Bronchus fibroblast of lung (primary cell): ENCODE measurements around the gene HEATR5A. TPM values are rescaled to one million over a fixed set of nuclear protein-coding genes. Genes with fewer than 3 reads are reported as not detected.

Experiments
- total RNA-seq: library from RNA; depleted of rRNA; stranded (reverse); fragments of >200 nt; gene quantifications from 2 replicates; pipeline ENCODE4 v1.2.3, GENCODE V29; 2015

HEATR5A gene
- total RNA-seq, result 12.2 and 14.5 TPM in 2 replicates

DNA sequence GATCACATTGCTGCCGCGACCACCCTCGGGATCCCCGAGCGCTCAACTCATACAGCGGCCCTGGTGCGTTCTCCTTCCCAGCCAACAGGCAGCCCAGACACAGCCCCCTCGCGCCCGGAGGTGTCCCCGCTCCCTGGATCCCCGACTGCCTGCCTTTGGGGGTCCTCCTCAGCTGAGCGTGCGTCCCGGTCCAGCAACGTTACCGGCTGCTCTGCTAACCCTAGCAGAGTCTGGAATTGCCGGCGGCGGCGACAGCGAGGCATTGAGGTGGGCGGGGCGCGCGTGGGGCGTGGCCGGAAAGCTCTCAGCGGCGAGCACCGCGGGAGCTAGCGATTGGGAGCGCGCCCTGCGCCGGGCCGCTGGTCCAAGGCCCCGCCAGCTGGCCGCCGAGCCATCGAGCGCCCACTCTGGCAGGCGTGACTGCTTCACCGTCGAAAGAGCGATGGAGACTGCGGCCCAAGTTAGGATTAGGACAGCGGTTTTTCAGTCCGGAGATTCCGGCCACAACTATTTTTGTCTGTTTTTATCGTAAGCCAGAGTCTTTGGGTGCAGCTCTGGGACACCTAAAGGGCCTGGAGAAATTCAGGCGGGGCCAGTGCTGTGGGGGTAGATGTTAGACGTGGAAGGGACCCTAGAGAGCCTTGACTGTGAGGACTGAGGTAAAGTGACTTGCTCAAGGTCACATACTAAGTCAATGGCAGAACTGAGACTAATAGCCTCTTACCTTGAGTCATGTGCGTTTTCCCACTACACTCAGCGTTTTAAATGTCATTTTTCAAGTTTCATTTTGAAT, at the start of gene HEATR5A:
Gene HEATR5A (minus strand): TSS at position 232 of the 793 bp plus-strand sequence. CDS start 17,575 bp downstream, outside the sequence.

DNA sequence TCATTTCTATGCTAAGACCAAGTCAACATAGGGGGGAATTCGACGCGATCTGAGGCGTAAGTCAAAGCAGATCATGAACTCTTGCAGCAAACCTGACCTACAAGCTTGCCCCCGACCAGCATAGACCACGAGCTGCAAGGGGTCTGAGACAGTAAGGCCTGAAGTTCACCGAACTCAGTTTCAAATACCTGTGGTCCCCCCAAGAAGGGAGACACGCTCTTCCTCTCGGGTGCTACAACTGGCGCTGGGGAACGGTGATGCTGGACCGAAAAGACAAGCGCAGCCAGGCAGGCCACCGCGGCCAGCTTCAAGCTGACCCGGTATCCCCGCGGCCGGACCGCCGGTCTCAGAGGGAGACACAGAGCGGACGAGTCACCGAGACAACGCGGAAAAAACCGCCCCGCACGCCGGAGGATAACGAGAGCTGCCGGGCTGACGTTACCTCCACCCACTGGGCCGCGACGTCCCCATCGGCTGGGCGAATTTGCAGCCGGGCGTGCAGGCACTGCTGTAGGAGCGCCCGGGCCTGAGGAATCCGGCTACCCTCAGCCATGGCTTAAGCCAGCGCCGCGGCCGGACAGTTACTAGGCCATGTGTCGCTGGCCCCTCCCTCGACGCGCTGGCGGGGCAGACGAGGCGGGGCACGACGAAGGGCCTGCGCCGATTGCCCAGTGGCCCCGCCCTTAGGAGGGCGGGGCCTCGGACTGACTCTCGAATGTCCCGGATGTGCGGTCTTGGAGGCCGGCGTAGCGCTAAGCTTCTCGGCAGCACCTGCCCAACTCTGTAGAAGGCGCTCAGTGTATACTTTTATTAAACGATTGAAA, 36.7 kb upstream of the HEATR5A start, which contains the start of gene DTD2:
Gene DTD2 (minus strand): TSS at position 666 of the 824 bp plus-strand sequence. CDS start 113 bp downstream, at position 553.

Other genes with a start within 250 kb of the HEATR5A start
- 46.8 and 62.5 TPM in 2 replicates for gene HECTD1, start 212.8 kb downstream of the HEATR5A start, total RNA-seq
- gene DTD2, start 37.0 kb upstream of the HEATR5A start, total RNA-seq, result 31.2 and 35.6 TPM in 2 replicates
- gene GPR33, start 67.5 kb upstream of the HEATR5A start, total RNA-seq, result not detected in 2 replicates
- 10.4 and 11.1 TPM in 2 replicates for gene NUBPL, start 140.9 kb upstream of the HEATR5A start, total RNA-seq